GM12891 (cell line): ENCODE data around the gene DPH5.

Experiments
- PAX5 ChIP-seq: IDR thresholded peaks from 2 replicates; pipeline ENCODE4 v1.6.1; 2011; ENCODE audit warnings: low read length, moderate library complexity, mild to moderate bottlenecking; ENCODE audit not compliant: insufficient read depth, severe bottlenecking
- POLR2A ChIP-seq: IDR thresholded peaks from 2 replicates; pipeline ENCODE4 v1.6.1; 2011; ENCODE audit warnings: low read depth, low read length, control low read depth
- POLR2AphosphoS5 ChIP-seq: IDR thresholded peaks from 2 replicates; pipeline ENCODE4 v1.6.1; 2011; ENCODE audit warnings: low read depth, low read length, control low read depth
- SPI1 ChIP-seq: IDR thresholded peaks from 2 replicates; pipeline ENCODE4 v1.6.1; 2011; ENCODE audit warnings: low read depth, low read length, control low read depth

DNA sequence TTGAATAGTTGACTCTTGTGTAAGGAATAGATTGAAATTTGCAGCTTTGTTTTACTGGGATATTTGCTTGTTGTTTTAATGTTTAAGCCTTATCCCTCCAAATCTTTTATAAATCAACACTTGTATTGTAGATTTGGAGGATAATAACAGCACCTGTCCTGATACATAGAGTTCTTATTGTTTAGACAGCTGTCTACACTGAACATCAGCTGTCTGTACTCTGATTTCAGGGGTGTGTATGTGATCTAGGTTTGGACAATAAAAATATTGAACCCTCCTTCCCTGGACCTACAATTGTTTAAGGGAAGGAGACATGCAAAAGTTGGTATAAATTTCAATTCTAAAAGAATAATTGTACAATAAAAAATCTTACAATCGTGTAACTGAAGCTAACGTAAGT is 48.3 kb upstream of the DPH5 start:
- TF ChIP-seq POLR2AphosphoS5 (no peak), POLR2A (no peak), SPI1 (no peak), PAX5 (no peak)
